Fibroblast of skin of left quadriceps (primary cell): ENCODE data around the gene NELL2.

Experiments
- DNase-seq, 2 experiments: peaks; one replicate each; pipeline ENCODE4 v3.0.0-alpha.2; 2013; ENCODE audit warnings: low read depth in 2 of 2

NELL2 gene

DNA sequence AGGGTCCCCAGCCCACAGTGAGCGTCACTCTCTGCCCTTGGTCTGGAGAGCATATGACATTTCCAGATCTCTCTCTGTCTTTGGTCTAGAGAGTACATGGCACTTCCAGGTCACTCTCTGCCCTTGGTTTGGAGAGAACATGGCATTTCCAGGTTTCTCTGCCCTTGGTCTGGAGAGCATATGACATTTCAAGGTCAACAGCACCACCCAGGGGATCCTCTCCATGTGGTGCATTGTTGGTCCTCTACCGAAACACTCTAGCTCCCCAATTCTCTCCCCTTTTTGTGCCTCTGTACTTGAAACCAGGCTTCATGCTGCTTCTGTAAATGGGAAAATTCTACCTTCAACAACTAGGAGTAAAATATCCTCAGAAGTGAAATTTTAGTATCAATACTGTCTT, 399.4 kb downstream of the NELL2 start:
- DNase-seq, result no peak

DNA sequence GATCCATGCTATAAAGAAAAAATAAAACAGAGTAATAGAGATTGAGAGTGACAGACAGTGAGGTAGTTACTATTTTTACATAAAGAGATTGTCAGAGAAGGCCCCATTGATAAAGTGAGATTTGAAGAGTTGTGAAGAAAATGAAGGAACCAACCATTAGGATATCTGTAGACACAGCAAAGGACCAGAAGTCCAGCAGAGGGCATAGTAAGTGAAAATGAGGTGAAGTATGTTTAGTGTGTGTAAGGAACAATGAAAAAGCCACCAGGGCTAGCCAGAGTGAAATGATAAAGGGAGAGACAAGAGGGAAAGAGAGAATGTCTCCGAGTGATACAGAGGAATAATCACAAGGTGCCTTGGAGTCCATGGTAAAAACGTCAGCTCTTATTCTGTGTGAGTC, 411.0 kb downstream of the NELL2 start:
- no peak for DNase-seq

DNA sequence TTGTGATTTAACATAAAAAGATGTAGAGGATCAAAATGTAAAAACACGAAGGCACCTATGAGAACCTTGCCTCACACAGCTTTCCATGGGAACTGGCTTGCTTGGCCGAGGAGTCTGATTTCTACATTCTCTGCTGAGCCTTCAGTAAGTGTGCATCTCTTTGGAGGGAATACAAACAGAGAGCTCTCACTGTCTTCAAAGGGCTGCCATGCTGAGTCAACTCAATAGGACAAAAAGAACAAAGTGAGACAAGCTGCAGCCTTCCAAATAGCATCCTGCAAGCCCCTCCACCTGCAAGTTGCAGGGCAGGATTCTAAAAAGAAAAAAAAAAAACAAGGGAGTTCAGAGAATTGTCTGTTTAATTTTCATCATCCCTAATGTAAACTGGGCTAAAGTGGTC, 411.9 kb downstream of the NELL2 start:
- DNase-seq, result no peak

DNA sequence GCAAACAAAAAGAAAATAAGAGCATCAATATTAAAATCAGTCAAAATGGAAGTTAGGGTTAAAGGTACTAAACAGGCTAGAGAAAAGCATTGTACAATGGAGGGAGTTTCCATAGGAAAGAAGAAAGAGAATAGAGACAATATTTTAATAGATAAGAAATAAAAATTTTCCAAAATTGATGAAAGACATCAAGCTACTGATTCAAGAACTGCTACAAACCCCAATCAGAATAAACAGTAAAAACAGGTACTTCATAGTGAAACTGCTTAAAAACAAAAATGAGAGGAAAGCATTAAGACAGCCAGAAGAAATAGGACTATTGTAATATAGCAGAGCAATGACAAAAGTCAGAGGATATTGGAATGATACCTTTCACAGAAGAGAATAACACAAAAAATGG, 413.4 kb downstream of the NELL2 start:
- DNase-seq, result no peak

DNA sequence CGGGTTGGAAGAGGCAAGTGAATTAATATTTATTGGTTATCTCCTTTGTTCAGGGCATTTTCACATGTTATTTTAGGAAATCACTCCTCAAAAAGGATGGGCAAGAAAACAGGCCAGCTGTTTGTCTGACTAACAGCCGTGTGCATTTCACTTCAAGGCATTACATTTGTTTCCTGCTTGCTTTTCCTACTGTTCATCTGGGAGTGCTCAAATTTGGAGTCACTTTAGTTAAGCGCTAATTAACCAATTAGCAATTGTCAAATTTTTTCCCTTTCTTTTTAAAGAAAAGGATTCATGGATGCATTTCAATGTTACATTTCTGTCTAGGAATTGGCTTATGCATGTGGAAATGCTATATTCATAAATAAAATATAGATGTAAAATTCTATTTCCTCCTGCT, 415.9 kb downstream of the NELL2 start:
- DNase-seq, result no peak

DNA sequence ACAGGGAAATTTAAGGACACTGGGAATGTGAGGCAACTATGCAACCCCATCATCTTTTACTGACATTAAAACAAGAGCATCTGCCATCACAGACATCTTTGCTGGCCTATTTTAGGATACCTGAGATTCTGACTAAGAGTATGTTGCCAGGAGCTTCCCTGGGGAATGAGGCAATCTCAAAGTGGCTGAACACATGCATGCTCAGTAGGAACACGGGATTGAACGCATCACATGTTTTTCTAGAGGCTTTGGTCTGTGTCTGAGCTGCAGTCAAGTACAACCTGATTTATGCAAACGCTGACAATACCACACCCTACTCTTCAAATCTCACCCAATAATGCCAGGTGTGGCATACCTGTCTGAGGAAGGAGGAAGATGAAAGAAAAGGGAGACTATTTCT, 416.5 kb downstream of the NELL2 start:
- DNase-seq, result no peak
